ENCODE data around the gene TUSC2. TPM values are rescaled to one million over a fixed set of nuclear protein-coding genes. Genes with fewer than 3 reads are reported as not detected.

The TUSC2 gene
- total and polyA plus RNA-seq, 2 of the 13 experiments (the other 11 are each of a cell fraction or from before 2014, with no cell fraction given) = 36.7 to 39.1 TPM

- TF ChIP-seq EHMT2 (IDR thresholded peaks at IDR 0.05; ENCODE audit: borderline replicate concordance, low read depth, low read length) = no peak
- TF ChIP-seq RAD51 (IDR thresholded peaks at IDR 0.05; ENCODE audit: borderline replicate concordance) = no peak
- TF ChIP-seq AGO1 (IDR thresholded peaks at IDR 0.05; ENCODE audit: low read depth, low read length, poor library complexity, severe bottlenecking) = no peak
- TF ChIP-seq SIX1 (CRISPR knock-in tag; IDR thresholded peaks at IDR 0.05; ENCODE audit: borderline replicate concordance) = peak; percentile 48
- TF ChIP-seq ZNF780A (CRISPR knock-in tag; IDR thresholded peaks at IDR 0.05) = peak; percentile 92
- TF ChIP-seq MXD3 (CRISPR knock-in tag; IDR thresholded peaks at IDR 0.05) = peak; percentile 81; the same call in 1 of the 2 replicates
- TF ChIP-seq BRD4 (CRISPR knock-in tag; IDR thresholded peaks at IDR 0.05) = peak; percentile 83; the same call in 1 of the 2 replicates
- TF ChIP-seq BRCA1 (CRISPR knock-in tag; IDR thresholded peaks at IDR 0.05) = no peak; the same call in 1 of the 2 replicates
- no peak for TF ChIP-seq NFE2 (CRISPR knock-in tag; IDR thresholded peaks at IDR 0.05)
- peak; percentile 55; the same call in 1 of the 2 replicates for TF ChIP-seq NR2C2 (CRISPR knock-in tag; IDR thresholded peaks at IDR 0.05; ENCODE audit: borderline replicate concordance)
- 0 out of 2 replicates have a peak, but pooled peaks have one; percentile 22 for TF ChIP-seq FOXM1 (CRISPR knock-in tag; IDR thresholded peaks at IDR 0.05)
- TF ChIP-seq POGZ (CRISPR knock-in tag; IDR thresholded peaks at IDR 0.05) = no peak; the same call in 1 of the 2 replicates
- TF ChIP-seq ZNF503 (CRISPR knock-in tag; IDR thresholded peaks at IDR 0.05) = no peak; the same call in 1 of the 2 replicates
- peak; percentile 62; the same call in 1 of the 2 replicates for TF ChIP-seq ZBTB10 (CRISPR knock-in tag; IDR thresholded peaks at IDR 0.05; ENCODE audit: borderline replicate concordance)
- TF ChIP-seq TAF1 (CRISPR knock-in tag; IDR thresholded peaks at IDR 0.05) = peak; percentile 89
- peak; percentile 68; the same call in 1 of the 2 replicates for TF ChIP-seq ZNF343 (CRISPR knock-in tag; IDR thresholded peaks at IDR 0.05)
- peak; percentile 81; the same call in 1 of the 2 replicates for TF ChIP-seq STAT6 (CRISPR knock-in tag; IDR thresholded peaks at IDR 0.05; ENCODE audit: borderline replicate concordance)
- peak; percentile 77; the same call in 1 of the 2 replicates for TF ChIP-seq SNAI1 (CRISPR knock-in tag; IDR thresholded peaks at IDR 0.05; ENCODE audit: borderline replicate concordance)
- TF ChIP-seq ATF7-NPFF (CRISPR knock-in tag; IDR thresholded peaks at IDR 0.05; ENCODE audit: low read depth) = peak; percentile 86
- TF ChIP-seq HOXA7 (CRISPR knock-in tag; IDR thresholded peaks at IDR 0.05) = peak; percentile 86; the same call in 1 of the 2 replicates
- TF ChIP-seq SCMH1 (CRISPR knock-in tag; IDR thresholded peaks at IDR 0.05; ENCODE audit: borderline replicate concordance) = no peak
- no peak; the same call in 1 of the 2 replicates for TF ChIP-seq ZNF562 (CRISPR knock-in tag; IDR thresholded peaks at IDR 0.05; ENCODE audit: borderline replicate concordance)
These were observed 9.3 kb upstream of the TUSC2 start (continued) for GRCh38 chr3:50337175-50337861.

Measured in HepG2 (cell line).